NCI-H2227 treated with DMSO at 0.1 percent for 48 hours (cell line): ENCODE results near the gene TMEM108.
A peak's percentile ranks its signal among the peaks of the same experiment; 100 is the strongest.

Experiments
- DNase-seq: peaks from one replicate; lab custom pipeline; 2025; lab: John Stamatoyannopoulos, UW

The TMEM108 gene

DNA sequence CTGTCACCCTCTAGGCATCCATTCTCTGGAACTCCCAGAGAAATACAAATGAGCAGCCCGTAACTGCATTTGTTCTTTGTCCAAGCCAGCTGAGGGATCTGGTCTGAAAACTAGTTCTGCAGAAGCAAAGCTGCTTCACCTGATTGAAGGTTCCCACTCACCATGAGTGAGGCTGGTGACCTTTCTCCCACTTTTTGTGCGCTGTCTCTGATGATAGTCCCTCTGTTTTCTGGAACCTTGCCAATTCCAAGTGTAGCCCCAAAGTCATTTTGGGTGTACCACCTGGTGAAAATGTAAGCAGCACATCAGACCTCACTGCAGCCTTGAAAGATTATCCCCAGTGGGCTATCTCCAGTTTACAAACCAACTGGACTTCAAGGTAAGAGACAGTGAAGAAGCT, 322.3 kb downstream of the TMEM108 start:
- DNase-seq = no peak

DNA sequence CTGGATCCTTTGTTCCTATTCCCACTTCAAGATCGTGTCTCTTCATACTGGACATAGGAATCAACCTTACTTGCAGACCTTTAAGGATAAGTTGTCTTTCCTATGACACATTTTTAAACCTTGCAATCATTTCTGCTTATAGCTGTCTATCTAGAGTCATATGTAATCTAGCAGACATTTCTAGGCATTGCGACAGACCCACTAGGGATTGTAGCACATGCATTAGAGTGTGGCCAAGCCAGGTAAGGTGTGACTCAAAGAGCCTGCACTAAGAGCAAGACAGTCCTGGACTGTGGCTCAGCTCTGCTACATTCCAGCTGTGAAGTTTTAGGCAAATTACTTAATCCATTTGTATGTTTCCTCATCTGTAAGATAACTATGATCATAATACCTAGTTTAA, 322.8 kb downstream of the TMEM108 start:
- DNase-seq = no peak

DNA sequence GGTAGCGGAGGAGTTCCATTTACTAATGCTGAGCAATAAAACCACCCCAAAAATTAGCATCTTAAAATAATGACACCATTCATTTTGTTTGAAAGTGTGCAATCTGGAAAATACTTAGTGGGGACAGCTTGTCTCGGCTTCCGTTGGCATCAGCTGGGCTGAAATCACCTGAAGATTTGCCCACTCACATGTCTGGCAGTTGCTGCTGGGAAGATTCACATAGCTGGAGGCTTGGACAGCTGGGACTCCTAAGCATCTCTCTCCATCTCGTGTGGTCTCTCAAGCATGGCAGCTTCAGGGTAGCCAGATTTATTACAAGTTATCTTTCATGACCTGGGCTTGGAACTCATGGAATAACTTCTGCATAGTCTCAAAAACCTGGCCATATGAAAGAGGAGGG, 323.2 kb downstream of the TMEM108 start:
- DNase-seq = no peak

DNA sequence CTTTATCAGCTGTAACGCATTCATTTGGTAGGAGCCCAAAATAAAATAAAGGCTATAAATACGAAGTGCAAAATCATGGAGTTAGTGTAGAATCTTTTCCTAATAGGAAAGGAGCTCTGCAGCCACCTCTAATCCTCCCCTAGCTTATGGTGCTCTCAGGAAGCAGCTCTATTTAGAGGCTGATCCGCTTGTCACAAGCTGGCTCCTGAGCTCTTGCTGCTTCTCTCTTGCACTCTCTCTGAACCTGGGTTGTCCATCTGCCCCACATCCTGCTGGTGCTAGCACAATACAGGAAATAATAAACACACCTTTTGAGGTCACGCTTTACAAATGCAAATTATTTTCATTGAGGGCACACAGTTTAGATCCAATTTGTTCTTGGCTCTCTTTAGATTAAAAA, 324.3 kb downstream of the TMEM108 start:
- DNase-seq = no peak

DNA sequence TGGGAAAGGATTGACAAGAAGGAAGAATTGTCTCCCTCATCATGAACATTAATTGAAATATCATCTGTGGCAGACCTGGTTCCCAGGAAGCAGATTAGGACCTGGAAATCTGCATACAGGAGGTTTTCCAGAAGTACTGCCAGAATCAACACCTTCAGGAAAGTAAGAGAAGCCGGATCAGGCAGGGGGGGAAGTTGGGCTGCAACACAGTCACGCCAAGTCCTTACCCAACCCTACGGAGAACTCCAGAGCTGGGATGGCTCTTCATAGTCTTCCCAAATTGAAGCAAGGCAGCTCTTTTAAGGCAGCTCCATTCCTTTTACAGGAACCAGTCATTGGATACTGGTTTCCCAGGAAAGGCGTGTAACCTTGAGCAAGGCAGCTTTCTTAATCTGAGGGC, 326.5 kb downstream of the TMEM108 start:
- no peak for DNase-seq

DNA sequence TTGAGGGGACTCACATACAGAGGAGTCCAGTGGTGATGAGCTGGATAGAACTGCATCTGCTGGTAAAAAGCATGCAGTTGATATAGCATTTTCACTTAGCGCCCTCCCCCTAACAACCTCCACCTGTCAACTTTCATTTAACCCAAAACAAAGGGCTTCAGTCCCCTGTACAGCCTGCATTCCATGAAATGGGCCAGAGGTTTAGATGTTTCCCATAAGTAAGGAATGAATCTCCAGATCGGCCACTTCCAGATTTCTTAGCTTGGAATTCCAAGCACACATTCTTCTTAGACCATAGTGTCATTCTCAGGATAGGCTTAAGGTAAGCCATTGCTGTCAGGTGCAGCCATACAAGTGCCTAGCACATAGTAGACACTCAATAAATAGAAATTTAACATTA, 328.7 kb downstream of the TMEM108 start:
- DNase-seq = no peak

DNA sequence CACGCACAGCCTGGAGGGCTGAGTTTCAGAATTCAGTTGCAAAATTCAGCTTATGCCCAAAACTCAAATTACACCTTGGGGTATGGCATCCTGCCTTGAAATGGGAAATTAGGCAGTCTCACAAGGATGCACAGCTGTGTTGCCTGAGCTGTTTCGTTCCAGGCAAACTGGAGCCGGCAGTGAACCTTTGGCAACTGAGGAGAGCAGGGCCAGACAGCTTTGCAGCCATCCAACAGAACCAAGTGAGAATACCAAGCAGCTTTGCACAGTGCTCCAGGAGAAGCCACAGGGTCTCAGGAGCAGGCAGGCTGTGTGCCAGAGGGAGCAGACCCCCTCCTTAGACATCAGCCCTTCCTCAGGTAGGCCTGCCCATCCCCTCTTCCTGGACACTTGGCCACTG, 329.2 kb downstream of the TMEM108 start:
- no peak for DNase-seq

DNA sequence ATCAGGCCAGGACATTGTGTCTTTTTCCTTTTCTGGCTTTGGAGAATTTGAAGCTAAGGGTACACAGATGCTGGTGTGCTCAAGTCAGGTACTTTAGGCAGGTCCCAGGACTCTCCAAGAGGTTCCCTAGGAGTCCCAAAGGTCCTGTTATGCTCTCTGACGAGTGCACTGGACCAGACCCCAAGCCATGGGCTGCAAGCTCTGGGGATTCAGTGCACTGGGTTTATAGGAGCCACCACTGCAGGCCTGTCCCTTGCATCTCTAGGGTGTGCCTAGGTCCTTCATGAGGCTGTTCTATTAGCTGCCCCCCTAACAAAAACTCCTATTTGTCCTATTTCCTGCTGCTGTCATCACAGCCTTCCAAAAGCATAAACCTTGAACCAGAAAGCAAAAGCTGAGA, 329.8 kb downstream of the TMEM108 start:
- DNase-seq = no peak

DNA sequence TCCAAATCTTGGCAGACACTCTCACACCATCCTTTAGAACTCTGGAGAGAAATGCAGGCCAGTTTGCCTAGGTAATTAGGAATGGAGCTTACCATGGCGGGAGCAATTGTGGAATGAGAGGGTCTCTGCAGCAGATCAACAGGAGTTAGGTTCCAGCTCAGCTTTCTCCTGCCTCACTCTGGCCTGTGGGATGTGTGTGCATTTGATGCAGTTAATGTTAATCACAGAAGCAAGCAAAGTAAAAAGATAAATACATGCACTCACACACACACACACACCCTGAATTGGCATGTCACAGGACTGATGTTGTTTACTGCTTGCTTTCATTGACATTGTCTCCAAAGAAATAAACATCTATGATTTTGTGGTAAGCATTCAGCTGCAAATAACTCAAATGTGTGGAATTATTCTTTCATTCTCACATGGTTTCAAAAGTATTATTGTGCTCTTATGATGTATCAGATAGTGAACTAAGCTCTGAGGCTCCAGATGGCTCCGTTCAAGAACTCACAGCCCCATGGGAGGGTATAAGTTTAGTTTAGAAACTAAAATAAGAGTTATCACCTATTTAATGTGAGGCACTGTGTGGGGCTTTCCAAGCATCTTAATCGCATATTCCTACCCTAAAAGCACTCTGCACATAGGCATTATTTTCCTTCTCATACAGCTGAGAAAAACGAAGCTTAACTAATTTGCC, 330.3 kb downstream of the TMEM108 start:
- no peak for DNase-seq

DNA sequence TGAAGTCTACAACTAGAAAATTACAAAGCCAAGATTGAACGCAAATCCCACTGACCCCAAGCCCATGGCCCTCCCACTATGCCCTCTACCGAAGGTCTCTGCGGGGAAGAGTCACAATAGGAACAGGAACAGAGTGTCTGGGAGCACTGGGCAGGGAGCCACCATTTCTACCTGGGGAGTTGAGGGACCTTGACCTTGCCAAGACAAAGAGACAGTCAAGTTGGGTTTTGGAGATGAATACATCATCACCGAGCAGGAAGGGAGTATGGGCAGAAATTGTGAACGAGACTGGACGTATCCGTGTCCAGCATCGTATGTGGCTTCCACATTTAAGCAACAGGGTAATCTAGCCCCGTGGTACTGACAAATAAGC, 330.9 kb downstream of the TMEM108 start:
- no peak for DNase-seq

DNA sequence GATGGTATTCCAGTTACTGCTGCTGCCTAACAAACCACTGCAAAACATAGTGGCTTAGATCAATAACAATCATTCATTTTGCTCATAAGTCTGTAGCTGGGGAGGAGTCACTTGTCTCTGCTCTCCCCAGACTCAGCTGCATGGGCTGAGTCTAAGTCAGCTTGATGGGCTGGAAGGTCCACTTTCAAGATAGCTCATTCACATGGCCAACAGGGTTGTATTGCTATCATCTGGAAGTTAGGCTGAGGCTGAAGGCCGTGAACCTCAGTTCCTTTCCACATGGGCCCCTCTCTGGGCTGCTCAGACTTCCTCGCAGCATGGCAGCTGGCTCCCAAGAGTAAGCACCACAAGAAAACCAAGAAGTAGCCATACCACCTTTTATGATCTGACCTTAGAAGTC, 333.0 kb downstream of the TMEM108 start:
- no peak for DNase-seq

DNA sequence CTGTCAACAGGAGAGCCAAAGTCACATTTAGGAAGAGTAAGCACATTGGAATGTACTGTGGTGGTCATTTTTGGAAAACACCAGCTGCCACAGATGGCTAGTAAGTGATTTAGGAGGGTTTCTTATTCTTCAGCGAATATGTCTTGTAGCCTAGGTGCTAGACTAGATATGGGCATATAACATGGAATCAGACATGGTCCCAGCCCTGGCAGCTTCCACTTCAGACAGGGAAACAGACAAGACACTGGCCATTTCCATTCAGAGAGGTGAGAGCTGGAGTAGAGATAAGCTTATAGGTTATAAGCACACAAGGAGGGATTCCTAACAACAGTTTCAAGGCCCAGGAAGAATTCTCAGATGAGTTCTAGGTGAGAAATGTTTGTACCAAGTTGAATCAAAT, 333.5 kb downstream of the TMEM108 start:
- no peak for DNase-seq

DNA sequence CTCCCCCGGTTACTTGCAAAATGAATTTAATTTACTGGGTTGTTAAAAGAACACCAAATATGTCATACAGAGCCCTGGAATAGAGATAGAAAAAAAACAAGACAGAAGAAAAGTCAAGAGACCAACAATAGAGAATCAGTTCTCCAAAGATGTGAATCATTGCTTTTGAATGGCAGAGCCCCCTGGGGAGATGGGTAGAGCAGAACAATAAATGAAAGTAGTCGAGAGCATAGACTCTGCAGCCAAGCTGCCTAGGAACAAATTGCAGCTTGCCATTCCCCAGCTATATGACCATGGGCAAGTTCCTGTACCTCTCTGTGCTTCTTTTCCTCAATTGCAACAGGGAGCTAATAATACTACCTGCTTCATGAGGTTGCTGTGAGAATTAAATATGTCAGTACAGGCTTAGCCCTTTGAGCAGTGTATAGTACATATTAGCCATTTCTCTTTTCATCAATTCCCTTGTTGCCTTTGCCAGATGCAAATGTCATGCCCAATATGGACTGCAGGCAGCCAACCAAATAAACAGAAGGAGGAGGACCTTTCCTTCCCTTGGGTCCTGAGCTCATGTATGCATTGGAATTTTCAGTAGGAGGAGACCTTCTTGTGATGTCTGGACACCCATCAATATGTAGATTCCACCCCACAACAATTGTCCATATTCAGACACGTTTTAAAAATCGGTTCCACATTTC, 336.7 kb downstream of the TMEM108 start:
- peak; percentile 47 for DNase-seq

DNA sequence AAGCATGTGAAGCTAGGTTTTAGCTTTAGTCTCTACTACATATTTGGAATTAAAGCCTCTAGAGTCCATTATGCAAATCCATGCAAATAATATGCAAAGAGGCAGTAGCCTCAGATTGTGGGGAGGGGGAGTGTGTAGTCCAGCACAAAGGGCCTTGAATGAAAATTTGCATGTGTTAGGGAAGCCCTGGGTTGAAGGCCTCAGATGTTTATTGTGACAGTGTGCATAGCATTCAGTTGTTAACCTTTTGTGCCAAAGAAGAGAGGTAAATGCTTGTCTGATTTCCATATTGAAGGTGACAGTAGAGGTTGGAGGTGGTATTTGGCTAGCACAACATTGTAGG, 337.2 kb downstream of the TMEM108 start:
- no peak for DNase-seq

DNA sequence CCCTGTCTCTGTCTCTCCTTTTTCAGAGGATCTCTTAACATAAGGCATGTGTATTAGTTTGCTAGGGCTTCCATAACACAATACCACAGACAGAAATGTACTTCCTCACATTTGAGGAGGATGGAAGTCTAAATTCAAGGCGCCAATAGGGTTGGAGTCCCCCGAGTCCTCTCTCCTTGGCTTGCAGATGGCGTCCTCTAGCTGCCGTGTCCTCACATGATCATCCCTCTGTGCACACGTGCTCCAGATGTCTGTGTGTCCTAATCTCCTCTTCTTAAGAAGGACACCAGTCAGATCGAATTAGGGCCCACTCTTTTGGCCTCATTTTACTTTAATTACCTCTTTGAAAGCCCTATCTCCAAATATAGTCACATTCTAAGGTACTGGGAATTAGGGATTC, 338.6 kb downstream of the TMEM108 start:
- DNase-seq = no peak

DNA sequence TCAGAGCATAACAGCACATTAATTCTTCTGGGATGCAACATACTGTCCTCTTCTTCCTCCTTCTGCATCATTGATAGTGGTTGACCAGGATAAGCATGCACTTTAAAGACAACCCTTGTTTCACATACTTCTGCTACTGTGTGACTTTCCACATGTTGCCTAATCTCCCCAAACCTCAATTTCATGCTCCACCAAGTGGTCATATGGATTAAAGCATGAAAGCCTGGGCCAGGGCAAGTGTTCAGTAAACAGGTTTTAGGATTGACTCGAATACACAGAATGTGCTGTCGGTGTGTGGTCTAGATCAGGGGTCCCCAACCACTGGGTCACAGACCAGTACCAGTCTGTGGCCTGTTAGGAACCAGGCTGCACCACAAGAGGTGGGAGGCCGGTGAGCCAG, 339.2 kb downstream of the TMEM108 start:
- DNase-seq = no peak

DNA sequence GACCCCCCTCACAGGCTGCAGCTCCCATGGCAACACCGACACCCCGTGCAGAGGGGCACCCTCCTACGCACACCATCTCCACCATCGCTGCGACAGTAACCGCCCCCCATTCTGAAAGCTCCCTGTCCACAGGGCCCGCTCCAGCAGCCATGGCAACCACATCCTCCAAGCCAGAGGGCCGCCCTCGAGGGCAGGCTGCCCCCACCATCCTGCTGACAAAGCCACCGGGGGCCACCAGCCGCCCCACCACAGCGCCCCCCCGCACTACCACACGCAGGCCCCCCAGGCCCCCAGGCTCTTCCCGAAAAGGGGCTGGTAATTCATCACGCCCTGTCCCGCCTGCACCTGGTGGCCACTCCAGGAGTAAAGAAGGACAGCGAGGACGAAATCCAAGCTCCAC, 341.7 kb downstream of the TMEM108 start:
- DNase-seq = no peak

DNA sequence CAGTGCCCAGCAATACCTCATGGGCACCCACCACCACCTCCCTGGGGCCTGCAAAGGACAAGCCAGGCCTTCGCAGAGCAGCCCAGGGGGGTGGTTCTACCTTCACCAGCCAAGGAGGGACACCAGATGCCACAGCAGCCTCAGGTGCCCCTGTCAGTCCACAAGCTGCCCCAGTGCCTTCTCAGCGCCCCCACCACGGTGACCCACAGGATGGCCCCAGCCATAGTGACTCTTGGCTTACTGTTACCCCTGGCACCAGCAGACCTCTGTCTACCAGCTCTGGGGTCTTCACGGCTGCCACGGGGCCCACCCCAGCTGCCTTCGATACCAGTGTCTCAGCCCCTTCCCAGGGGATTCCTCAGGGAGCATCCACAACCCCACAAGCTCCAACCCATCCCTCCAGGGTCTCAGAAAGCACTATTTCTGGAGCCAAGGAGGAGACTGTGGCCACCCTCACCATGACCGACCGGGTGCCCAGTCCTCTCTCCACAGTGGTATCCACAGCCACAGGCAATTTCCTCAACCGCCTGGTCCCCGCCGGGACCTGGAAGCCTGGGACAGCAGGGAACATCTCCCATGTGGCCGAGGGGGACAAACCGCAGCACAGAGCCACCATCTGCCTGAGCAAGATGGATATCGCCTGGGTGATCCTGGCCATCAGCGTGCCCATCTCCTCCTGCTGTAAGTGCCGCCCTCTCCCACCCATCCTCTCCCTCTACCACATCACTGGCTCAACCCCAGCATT, 342.5 kb downstream of the TMEM108 start:
- DNase-seq = no peak

DNA sequence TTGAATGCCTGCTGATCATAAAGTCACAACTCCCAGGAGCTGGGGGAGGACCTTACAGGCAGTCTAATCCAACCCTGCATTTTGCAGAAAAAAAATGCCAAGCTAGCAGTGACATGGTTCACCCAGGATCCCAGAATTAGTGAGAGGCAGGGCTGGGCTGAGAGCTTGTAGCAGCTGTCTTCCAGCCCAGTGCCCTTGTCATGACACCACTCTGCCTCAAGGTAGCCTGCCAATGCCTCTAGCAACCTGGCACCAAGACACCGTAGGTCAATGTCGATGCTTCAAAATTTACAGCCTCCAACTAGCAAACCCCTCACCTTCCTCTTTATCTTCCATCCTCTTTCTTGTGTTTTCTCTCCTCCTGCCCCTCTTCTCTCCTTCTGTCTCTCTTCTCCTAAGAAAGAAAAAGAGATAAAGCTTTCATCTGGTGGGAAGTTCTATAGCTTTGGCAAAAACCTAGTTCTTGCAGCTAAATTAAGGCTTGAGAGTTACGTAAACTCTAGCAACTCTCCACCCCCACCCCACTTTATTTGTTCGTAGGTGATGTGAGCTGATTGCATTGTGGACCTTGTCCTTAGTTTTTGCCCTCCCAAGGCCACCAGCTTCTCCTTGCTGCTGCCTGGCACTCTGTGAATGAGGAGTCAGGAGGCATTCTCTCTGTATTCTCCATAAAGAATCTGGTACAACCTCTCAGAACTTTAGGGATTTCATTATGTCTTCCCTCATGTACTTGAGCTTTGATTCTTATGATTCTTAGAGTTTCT, 343.3 kb downstream of the TMEM108 start:
- no peak for DNase-seq

DNA sequence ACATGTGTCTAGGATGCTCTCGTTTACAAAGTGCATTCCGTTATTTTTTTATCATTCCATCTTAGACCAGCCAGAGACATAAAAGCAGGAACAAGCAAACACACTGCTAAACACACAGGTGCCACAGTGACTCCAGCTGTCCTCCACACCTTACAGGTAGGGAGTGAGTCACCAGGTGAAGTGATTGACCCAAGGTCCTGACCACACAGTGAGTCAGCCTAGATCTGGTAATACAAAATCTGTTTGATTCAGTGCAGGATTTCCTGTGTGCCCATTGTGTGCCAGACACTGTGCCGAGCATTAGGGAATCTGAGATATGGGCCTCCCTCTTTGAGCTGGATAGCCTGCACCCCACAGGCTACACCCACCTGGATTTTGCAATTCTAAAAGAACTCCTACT, 345.0 kb downstream of the TMEM108 start:
- no peak for DNase-seq

DNA sequence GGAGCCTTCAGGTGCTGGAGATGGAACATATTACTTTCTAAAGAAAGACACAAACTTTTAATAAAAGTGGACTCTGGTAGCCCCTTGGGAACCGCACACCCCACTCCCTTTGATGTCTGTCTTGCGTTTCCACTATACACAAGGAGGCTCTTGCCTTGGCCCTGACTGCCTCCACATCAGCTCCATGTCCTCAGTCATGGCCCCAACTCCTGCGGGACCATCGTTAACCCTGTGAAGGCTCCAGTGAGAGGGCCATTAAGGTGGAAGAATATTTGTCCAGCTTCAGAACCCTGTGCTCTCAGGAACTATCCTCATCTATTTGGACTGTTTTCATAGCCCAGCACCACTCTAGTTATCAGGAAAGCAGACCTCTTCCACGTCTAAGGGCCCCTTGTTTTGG, 345.6 kb downstream of the TMEM108 start:
- DNase-seq = no peak

DNA sequence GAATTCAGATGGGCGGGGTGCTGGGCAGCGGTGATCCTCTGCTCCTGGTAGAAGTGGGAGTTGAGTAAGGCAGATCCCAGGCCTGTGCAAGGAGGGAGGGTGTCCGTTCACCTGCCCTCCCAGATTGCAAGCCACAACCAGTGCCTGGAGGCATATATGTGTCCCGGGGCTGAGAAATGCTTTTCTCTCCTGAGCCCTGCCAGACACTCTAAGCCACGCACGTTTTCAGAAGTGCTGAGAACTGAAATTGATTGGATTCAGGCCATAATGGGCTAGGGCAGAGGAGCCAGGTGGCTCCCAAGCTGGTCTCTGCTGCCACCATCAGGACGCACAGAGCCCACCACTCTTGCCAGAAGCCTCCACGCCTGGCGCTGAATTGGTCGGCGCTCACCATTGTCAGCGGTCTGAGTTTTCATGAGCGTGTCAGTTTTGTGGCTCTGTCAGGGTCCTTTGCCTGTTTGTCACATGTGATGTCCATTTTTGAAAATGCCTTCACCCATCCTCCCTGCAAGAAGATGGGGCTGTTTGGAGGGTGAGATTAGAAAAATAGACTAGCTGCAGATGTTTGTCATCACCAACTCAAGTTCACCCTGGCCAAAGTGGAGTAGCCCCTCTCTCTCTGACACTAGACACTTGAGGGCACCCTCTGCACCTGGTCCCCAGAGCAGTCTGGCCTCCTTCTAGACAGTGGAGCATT, 346.3 kb downstream of the TMEM108 start:
- peak; percentile 60 for DNase-seq
